K562 (cell line): ENCODE data around the gene TRMT1. TPM values are rescaled to one million over a fixed set of nuclear protein-coding genes. Genes with fewer than 3 reads are reported as not detected.
A peak's percentile ranks its signal among the peaks of the same experiment; 100 is the strongest.

Experiments used
- BACH1 ChIP-seq: fragments of 200-800 bp; sonication (Bioruptor generic); IDR thresholded peaks from 2 replicates; pipeline ENCODE4 v1.6.1; 2016; ENCODE audit warnings: missing genetic modification characterization, missing compliant biosample characterization
- BCOR ChIP-seq: fragments of 450-650 bp; IDR thresholded peaks from 2 replicates; pipeline ENCODE4 v1.6.1; 2016
- BRD4 ChIP-seq: fragments of 200-600 bp; sonication (generic); IDR thresholded peaks from 2 replicates; pipeline ENCODE4 v1.6.1; 2017; ENCODE audit warnings: inconsistent platforms
- CBX3 ChIP-seq, 2 experiments: IDR thresholded peaks; 1 replicate in 1 of 2; 2 replicates in 1 of 2; pipeline ENCODE4 v1.6.1; 2012; ENCODE audit warnings: inconsistent platforms in 2 of 2, low read length in 2 of 2, borderline replicate concordance in 1 of 2, control low read depth in 1 of 2
- CREB5 ChIP-seq: fragments of 250-450 bp; sonication (Bioruptor Pico); IDR thresholded peaks from 2 replicates; pipeline ENCODE4 v1.5.0; 2020; ENCODE audit warnings: mild to moderate bottlenecking
- E2F3 ChIP-seq: fragments of 250-450 bp; sonication (Bioruptor Pico); IDR thresholded peaks from 2 replicates; pipeline ENCODE4 v1.4.0; 2020; ENCODE audit warnings: mild to moderate bottlenecking
- ESRRB ChIP-seq: fragments of 250-450 bp; sonication (Bioruptor Pico); IDR thresholded peaks from 2 replicates; pipeline ENCODE4 v1.5.0; 2020; ENCODE audit warnings: mild to moderate bottlenecking, moderate library complexity, borderline replicate concordance
- HBP1 ChIP-seq: fragments of 450-650 bp; formaldehyde crosslinking; IDR thresholded peaks from 2 replicates; pipeline ENCODE4 v1.4.0; 2022; ENCODE audit warnings: missing genetic modification characterization
- ILK ChIP-seq: fragments of 450-650 bp; IDR thresholded peaks from 2 replicates; pipeline ENCODE4 v1.6.1; 2016; ENCODE audit warnings: missing genetic modification characterization, low read depth, mild to moderate bottlenecking, missing compliant biosample characterization, moderate library complexity, borderline replicate concordance
- KDM5B ChIP-seq: fragments of 200-600 bp; sonication (generic); IDR thresholded peaks from 2 replicates; pipeline ENCODE4 v1.6.1; 2012; ENCODE audit warnings: low read depth, mild to moderate bottlenecking, moderate library complexity, low read length, control low read depth, inconsistent platforms; ENCODE audit not compliant: insufficient replicate concordance
- MTA3 ChIP-seq: fragments of 450-650 bp; formaldehyde crosslinking; IDR thresholded peaks from 2 replicates; pipeline ENCODE4 v1.6.1; 2017; ENCODE audit warnings: mild to moderate bottlenecking, borderline replicate concordance
- NELFE ChIP-seq: IDR thresholded peaks from 2 replicates; pipeline ENCODE4 v1.6.1; 2011; ENCODE audit warnings: mild to moderate bottlenecking; ENCODE audit not compliant: insufficient read depth, insufficient read length
- NFIC ChIP-seq: fragments of 450-650 bp; IDR thresholded peaks from 2 replicates; pipeline ENCODE4 v1.6.1; 2017; ENCODE audit warnings: mild to moderate bottlenecking, inconsistent platforms
- NR2C2 ChIP-seq, 2 experiments: fragments of 200-800 bp in 1 of 2; sonication (Bioruptor generic) in 1 of 2; sonication (generic) in 1 of 2; formaldehyde crosslinking in 1 of 2; IDR thresholded peaks; 2 replicates each; pipeline versions ENCODE4 v1.6.1 to v1.8.0; 2016 to 2022; ENCODE audit warnings: mild to moderate bottlenecking in 1 of 2, missing compliant biosample characterization in 1 of 2, missing genetic modification characterization in 1 of 2, missing genetic modification reagents in 1 of 2
- POU5F1 ChIP-seq: fragments of 150-350 bp; IDR thresholded peaks from 2 replicates; pipeline ENCODE4 v1.6.1; 2014; ENCODE audit warnings: borderline replicate concordance, low read length, low read depth, mild to moderate bottlenecking; ENCODE audit not compliant: partially characterized antibody
- SETDB1 ChIP-seq: IDR thresholded peaks from one replicate; pipeline ENCODE4 v1.6.1; 2012; ENCODE audit warnings: low read length, control low read depth, inconsistent platforms
- SMARCE1 ChIP-seq: fragments of 450-650 bp; IDR thresholded peaks from 2 replicates; pipeline ENCODE4 v1.7.1; 2016; ENCODE audit warnings: mild to moderate bottlenecking
- SREBF1 ChIP-seq: fragments of 150-350 bp; IDR thresholded peaks from 2 replicates; pipeline ENCODE4 v1.6.1; 2014; ENCODE audit warnings: antibody characterized with exemption, low read depth, low read length, borderline replicate concordance
- XRCC3 ChIP-seq: fragments of 450-650 bp; IDR thresholded peaks from 2 replicates; pipeline ENCODE4 v1.6.1; 2017; ENCODE audit warnings: mild to moderate bottlenecking, moderate library complexity
- ZC3H11A ChIP-seq: IDR thresholded peaks from 2 replicates; pipeline ENCODE4 v1.6.1; 2012; ENCODE audit warnings: low read depth, low read length, improper control_type of control experiment
- ZKSCAN8 ChIP-seq: fragments of 200-800 bp; sonication (Bioruptor generic); IDR thresholded peaks from 2 replicates; pipeline ENCODE4 v1.6.1; 2016; ENCODE audit warnings: missing genetic modification characterization, missing compliant biosample characterization
- ZNF121 ChIP-seq: sonication (generic); formaldehyde crosslinking; conservative IDR thresholded peaks from 2 replicates; pipeline ENCODE4 v1.8.0; 2022; ENCODE audit warnings: missing genetic modification reagents
- ZNF175 ChIP-seq: fragments of 200-800 bp; sonication (Bioruptor generic); IDR thresholded peaks from 2 replicates; pipeline ENCODE4 v1.6.1; 2016; ENCODE audit warnings: low read depth, mild to moderate bottlenecking, missing genetic modification characterization, missing compliant biosample characterization
- ZNF347 ChIP-seq: fragments of 450-650 bp; formaldehyde crosslinking; IDR thresholded peaks from 2 replicates; pipeline ENCODE4 v1.4.0; 2020; ENCODE audit warnings: low read depth, mild to moderate bottlenecking, moderate library complexity
- ZNF507 ChIP-seq: conservative IDR thresholded peaks from 2 replicates; pipeline ENCODE4 v1.6.1; 2017; ENCODE audit warnings: missing genetic modification characterization, missing compliant biosample characterization
- ZNF551 ChIP-seq: fragments of 250-450 bp; sonication (Bioruptor Pico); IDR thresholded peaks from 2 replicates; pipeline ENCODE4 v1.5.0; 2021; ENCODE audit warnings: mild to moderate bottlenecking, moderate library complexity
- ZNF589 ChIP-seq: fragments of 200-800 bp; sonication (Bioruptor generic); IDR thresholded peaks from 2 replicates; pipeline ENCODE4 v1.6.1; 2016; ENCODE audit warnings: low read depth, missing genetic modification characterization, missing compliant biosample characterization
- ZNF695 ChIP-seq: fragments of 450-650 bp; formaldehyde crosslinking; IDR thresholded peaks from 2 replicates; pipeline ENCODE4 v1.4.0; 2020; ENCODE audit warnings: mild to moderate bottlenecking, moderate library complexity
- polyA plus RNA-seq, 8 experiments: library from polyadenylated mRNA; depleted of rRNA in 4 of 8; stranded (reverse) in 5 of 8; unstranded in 3 of 8; fragments of >200 nt; fragmentation: Nextera tagmentation in 2 of 8; fragmentation: Illumina TruSeq in 1 of 8; extraction: Ambion mirVana in 2 of 8; extraction: Trizol in 1 of 8; gene quantifications; 2 replicates each; pipeline versions ENCODE4 v1.2.1 to v1.2.3, GENCODE V29; 2011 to 2014; ENCODE audit warnings: inconsistent platforms in 1 of 8, missing spikeins in 1 of 8
- total RNA-seq, 7 experiments: library from RNA; depleted of rRNA in 6 of 7; stranded (reverse); fragments of >200 nt in 6 of 7; fragmentation: Illumina TruSeq in 2 of 7; extraction: Trizol in 2 of 7; gene quantifications; 2 replicates each; pipeline versions ENCODE4 v1.2.1 to v1.2.3, GENCODE V29; 2011 to 2021; ENCODE audit warnings: low replicate concordance in 1 of 7

The TRMT1 gene
- total and polyA plus RNA-seq, 9 of the 15 experiments (the other 6 are each of a cell fraction or from before 2014, with no cell fraction given) = 5.8 to 158 (median 54.3) TPM

GRCh38 chr19:13152974-13153568 lies 36.5 kb upstream of the TRMT1 start (continued):
- TF ChIP-seq ZNF551 (CRISPR knock-in tag) = no peak
- no peak for TF ChIP-seq ZNF347
- TF ChIP-seq NFIC = peak; percentile 82
- TF ChIP-seq SMARCE1 = no peak
- TF ChIP-seq POU5F1 = no peak
- TF ChIP-seq CREB5 (CRISPR knock-in tag) = no peak
- peak; percentile 87 for TF ChIP-seq BCOR
- TF ChIP-seq BRD4 = no peak
- no peak for TF ChIP-seq ZC3H11A
- TF ChIP-seq KDM5B = peak; percentile 100
- TF ChIP-seq HBP1 (CRISPR knock-in tag) = peak; percentile 85
- no peak for TF ChIP-seq BACH1 (tag)
- no peak for TF ChIP-seq ZNF507 (tag)
- no peak; the same call in 1 of the 2 replicates for TF ChIP-seq ZNF121 (CRISPR knock-in tag)
- no peak for TF ChIP-seq SREBF1
- peak; percentile 56; the same call in 1 of the 2 replicates for TF ChIP-seq NR2C2 (CRISPR knock-in tag; IDR thresholded peaks at IDR 0.05)
- TF ChIP-seq NR2C2 (tag; IDR thresholded peaks at IDR 0.05) = peak; percentile 43
- no peak for TF ChIP-seq ESRRB
- TF ChIP-seq SETDB1 = no peak
- TF ChIP-seq NELFE = peak; percentile 99
- no peak for TF ChIP-seq ILK (tag)
- TF ChIP-seq ZKSCAN8 (CRISPR knock-in tag) = no peak
- peak; percentile 99 for TF ChIP-seq MTA3
- TF ChIP-seq XRCC3 = no peak
- no peak for TF ChIP-seq E2F3
- TF ChIP-seq ZNF175 = no peak
- no peak for TF ChIP-seq ZNF695 (CRISPR knock-in tag)
- TF ChIP-seq CBX3 (IDR thresholded peaks at IDR 0.05; ENCODE audit: borderline replicate concordance in 1 of 2, low read length in 2 of 2) = no peak; a peak in 1 of 3 replicates
- no peak for TF ChIP-seq ZNF589 (CRISPR knock-in tag)
